Ovary (tissue), 9 donors: ENCODE measurements around the gene ENTPD8. TPM values are rescaled to one million over a fixed set of nuclear protein-coding genes. Genes with fewer than 3 reads are reported as not detected.

Source experiments
- DNase-seq, 5 donors: peaks; one replicate each; pipeline ENCODE4 v3.0.0-alpha.2; 2019 to 2020
- H3K27ac ChIP-seq, 2 donors: fragments of 200-600 bp; one replicate each; pipeline versions ENCODE4 v1.5.1 to v1.8.0; 2019 to 2022
- H3K27me3 ChIP-seq: fragments of 200-600 bp; one replicate; pipeline ENCODE4 v1.8.0; 2022
- H3K36me3 ChIP-seq: fragments of 200-600 bp; sonication (generic); one replicate; pipeline ENCODE4 v1.5.1; 2019
- H3K4me1 ChIP-seq: one replicate; pipeline ENCODE4 v1.8.1; 2013; ENCODE audit warnings: mild to moderate bottlenecking, moderate library complexity; ENCODE audit not compliant: insufficient read depth
- H3K4me3 ChIP-seq: fragments of 200-600 bp; sonication (generic); one replicate; pipeline ENCODE4 v1.5.1; 2017
- H3K9me3 ChIP-seq, 2 donors: fragments of 200-600 bp in 1 of 2; sonication (generic) in 1 of 2; one replicate each; pipeline versions ENCODE4 v1.5.1 to v1.8.1; 2013 to 2019; ENCODE audit warnings: mild to moderate bottlenecking in 1 of 2, moderate library complexity in 1 of 2
- EP300 ChIP-seq: sonication (generic); formaldehyde crosslinking; IDR thresholded peaks from one replicate; pipeline ENCODE4 v1.6.1; 2017; ENCODE audit warnings: antibody characterized with exemption
- POLR2A ChIP-seq: fragments of 450-650 bp; IDR thresholded peaks from one replicate; pipeline ENCODE4 v1.6.1; 2017; ENCODE audit warnings: antibody characterized with exemption, mild to moderate bottlenecking, moderate library complexity
- WGBS, 3 donors: extraction: QIAGEN DNeasy Blood & Tissue Kit in 1 of 3; methylation state at CpG; one replicate each; pipeline versions ENCODE4 v1.1.5 to v1.1.7; 2013 to 2017; 5-methylcytosine and 5-hydroxymethylcytosine counted together
- intact Hi-C, 4 donors: fragments of 100-400 bp; cut with DNase I; formaldehyde crosslinking; loops; one replicate each; pipeline versions ENCODE4 v1.11.0 to v1.15.1; 2022 to 2023
- polyA plus RNA-seq, 2 donors: library from polyadenylated mRNA; stranded (reverse); fragments of 200-250 nt in 1 of 2; fragments of 350-450 nt in 1 of 2; fragmentation: Illumina TruSeq in 1 of 2; extraction: RNeasy Lipid Tissue Mini Kit (QIAGEN cat#74804) in 1 of 2; gene quantifications; one replicate each; pipeline ENCODE4 v1.2.3, GENCODE V29; 2013 to 2014
- total RNA-seq, 7 donors: library from RNA; depleted of rRNA in 2 of 7; stranded (reverse); fragments of >200 nt in 2 of 7; fragmentation: NEBNext Ultra II Directional in 3 of 7; extraction: Animal tissue kit (Norgen Biotek cat#: 25700) in 3 of 7; gene quantifications; one replicate each; pipeline versions ENCODE4 v1.1.0 to v1.2.4, GENCODE V29; 2016 to 2023
- TF ChIP-seq, protein P1 (sequence below), 3 donors: fragments of 450-650 bp in 2 of 3; fragments of 200-600 bp in 1 of 3; IDR thresholded peaks; one replicate each; pipeline versions ENCODE4 v1.5.1 to v1.8.0; 2016 to 2022; ENCODE audit warnings: antibody characterized with exemption in 3 of 3, mild to moderate bottlenecking in 1 of 3
- donor health status: DM: no; HTN: no; CAD: no; lungs with moderate emphysema.
- donor health status: DM: no; HTN: no; CAD: no.
- donor health status: Bipolar disorder and iron deficiency.
- donor health status: DM: yes; HTN: yes; CAD: no.
- donor health status: DM: no; HTN: no; CAD: no.
- donor health status: DM: yes; HTN: yes; CAD: no.

Gene ENTPD8
- total and polyA plus RNA-seq, 9 donors = 0.10 to 0.57 (median 0.17) TPM; not detected in 3

DNA sequence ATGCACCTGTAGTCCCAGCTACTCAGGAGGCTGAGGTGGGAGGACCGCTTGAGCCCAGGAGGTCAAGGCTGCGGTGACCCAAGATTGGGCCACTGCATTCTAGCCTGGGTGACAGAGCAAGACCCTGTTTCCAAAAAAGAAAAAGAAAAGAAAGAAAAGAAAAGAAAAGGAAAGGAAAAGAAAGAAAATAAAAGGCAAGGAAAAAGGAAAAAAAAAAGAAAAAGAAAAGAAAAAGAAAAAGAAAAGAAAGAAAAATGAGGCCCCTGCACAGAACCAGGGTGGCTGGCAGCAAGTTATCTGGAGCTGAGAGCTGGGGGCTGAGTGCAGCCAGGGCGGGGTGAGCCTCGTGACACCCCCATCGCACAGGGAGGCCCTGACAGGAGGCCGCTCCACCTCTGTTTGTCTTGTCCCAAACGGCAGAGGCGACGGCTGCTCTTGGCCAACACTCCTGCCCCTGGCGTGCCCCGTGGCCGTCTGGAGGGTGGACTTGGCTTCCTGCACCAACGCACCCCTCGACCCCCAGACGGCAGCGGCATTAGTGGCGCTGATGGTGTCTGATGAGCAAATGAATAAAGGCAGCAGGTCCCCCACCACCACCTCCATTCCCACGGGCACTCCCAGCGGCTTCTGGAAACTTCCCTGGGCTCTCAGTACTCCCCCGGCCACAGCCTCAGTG is 34.9 kb downstream of the ENTPD8 start:
- intact Hi-C loops = loop anchor here in 3 of 4 donors (5.0 kb wide), 2 partner anchors 104 to 109 kb away; partner anchors contain the start of gene NRARP (in 1 of the 3)
- WGBS, 3 donors = 37 to 45% (median 41%) methylated on average over 20 of the region's 20 CpGs
- H3K9me3 ChIP-seq = no peaks in the 10 kb centered on the region
- peak in 1 of 5 donors; percentile 57 for DNase-seq
- TF ChIP-seq, protein P1, sequence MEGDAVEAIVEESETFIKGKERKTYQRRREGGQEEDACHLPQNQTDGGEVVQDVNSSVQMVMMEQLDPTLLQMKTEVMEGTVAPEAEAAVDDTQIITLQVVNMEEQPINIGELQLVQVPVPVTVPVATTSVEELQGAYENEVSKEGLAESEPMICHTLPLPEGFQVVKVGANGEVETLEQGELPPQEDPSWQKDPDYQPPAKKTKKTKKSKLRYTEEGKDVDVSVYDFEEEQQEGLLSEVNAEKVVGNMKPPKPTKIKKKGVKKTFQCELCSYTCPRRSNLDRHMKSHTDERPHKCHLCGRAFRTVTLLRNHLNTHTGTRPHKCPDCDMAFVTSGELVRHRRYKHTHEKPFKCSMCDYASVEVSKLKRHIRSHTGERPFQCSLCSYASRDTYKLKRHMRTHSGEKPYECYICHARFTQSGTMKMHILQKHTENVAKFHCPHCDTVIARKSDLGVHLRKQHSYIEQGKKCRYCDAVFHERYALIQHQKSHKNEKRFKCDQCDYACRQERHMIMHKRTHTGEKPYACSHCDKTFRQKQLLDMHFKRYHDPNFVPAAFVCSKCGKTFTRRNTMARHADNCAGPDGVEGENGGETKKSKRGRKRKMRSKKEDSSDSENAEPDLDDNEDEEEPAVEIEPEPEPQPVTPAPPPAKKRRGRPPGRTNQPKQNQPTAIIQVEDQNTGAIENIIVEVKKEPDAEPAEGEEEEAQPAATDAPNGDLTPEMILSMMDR (IDR thresholded peaks at IDR 0.05) = no peak
- no peak for TF ChIP-seq EP300
- no peak for TF ChIP-seq POLR2A
- no peak overlapping the region for H3K4me3 ChIP-seq
- no peaks in the 10 kb centered on the region for H3K36me3 ChIP-seq
- H3K4me1 ChIP-seq = peaks cover 8% of the 10 kb centered on the region
- H3K27ac ChIP-seq = peak overlapping the region in 1 of 2 donors; percentile 66
- no peaks in the 10 kb centered on the region for H3K27me3 ChIP-seq

DNA sequence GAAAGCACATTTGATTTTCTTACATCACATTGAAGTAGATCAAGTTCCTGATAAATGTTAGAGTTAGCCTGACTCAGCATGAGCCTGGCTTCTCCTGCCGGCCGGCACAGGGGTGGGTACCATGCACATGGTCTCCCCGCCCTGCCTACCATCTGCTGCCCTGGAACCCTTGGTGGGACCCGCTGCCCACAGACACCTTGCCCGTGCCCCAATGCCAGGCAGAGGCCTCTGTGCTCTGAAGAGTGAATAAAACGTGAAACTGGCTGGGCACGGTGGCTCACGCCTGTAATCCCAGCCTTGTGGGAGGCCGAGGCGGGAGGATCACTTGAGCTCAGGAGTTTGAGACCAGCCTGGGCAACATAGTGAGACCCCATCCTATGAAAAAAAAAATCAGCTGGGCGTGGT is 35.5 kb downstream of the ENTPD8 start:
- WGBS, 3 donors = 91 to 95% (median 94%) methylated on average over 11 of the region's 11 CpGs
- no peaks in the 10 kb centered on the region for H3K36me3 ChIP-seq
- H3K4me1 ChIP-seq = peaks cover 8% of the 10 kb centered on the region
- TF ChIP-seq EP300 (no peak), POLR2A (no peak)
- TF ChIP-seq, protein P1 (IDR thresholded peaks at IDR 0.05) = no peak
- no peak overlapping the region for H3K4me3 ChIP-seq
- no peak overlapping the region for H3K27ac ChIP-seq
- H3K27me3 ChIP-seq = no peaks in the 10 kb centered on the region
- no peaks in the 10 kb centered on the region for H3K9me3 ChIP-seq
- no peak for DNase-seq
- intact Hi-C loops = loop anchor here in 3 of 4 donors (5.0 kb wide), 2 partner anchors 103 to 108 kb away; partner anchors contain the start of gene NRARP (in 1 of the 3)

DNA sequence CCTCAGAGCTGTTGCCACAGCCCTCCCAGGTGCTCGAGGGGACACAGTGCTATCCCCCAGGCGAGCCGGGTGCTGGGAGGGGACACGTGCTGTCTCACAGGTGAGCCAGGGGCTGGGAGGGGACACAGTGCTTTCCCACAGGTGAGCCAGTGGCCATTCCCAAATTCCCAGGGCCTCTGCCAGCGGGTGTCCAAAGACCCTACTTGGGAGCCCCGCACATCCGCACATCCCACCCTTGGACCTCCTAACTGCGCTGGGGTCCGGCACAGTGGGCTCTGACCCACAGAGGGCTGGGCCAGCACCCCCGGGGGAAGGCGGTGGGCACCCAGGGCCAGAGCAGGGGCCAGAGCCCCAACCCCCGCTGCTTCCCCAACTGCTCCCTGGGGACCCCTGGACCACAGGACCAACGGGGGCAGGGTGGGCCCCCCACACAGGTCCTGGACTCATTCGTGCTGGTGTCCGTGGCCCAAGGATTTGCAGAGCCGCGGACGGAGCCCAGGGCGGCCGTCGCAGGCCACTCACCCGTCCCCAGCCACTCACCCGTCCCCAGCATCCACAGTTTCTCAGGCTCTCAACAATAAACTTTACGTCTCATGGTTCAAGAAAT is 36.1 kb downstream of the ENTPD8 start:
- no peak for DNase-seq
- Histone ChIP-seq H3K4me3 (no peak overlapping the region), H3K27ac (no peak overlapping the region), H3K27me3 (no peaks in the 10 kb centered on the region), H3K9me3 (no peaks in the 10 kb centered on the region), H3K4me1 (peaks cover 8% of the 10 kb centered on the region), H3K36me3 (no peaks in the 10 kb centered on the region)
- TF ChIP-seq EP300 = no peak
- no peak for TF ChIP-seq POLR2A
- TF ChIP-seq, protein P1 (IDR thresholded peaks at IDR 0.05) = no peak
- intact Hi-C loops = loop anchor here in 3 of 4 donors (5.0 kb wide), 2 partner anchors 103 to 108 kb away; partner anchors contain the start of gene NRARP (in 1 of the 3)
- 92 to 95% (median 94%) methylated on average over 24 of the region's 24 CpGs for WGBS, 3 donors

DNA sequence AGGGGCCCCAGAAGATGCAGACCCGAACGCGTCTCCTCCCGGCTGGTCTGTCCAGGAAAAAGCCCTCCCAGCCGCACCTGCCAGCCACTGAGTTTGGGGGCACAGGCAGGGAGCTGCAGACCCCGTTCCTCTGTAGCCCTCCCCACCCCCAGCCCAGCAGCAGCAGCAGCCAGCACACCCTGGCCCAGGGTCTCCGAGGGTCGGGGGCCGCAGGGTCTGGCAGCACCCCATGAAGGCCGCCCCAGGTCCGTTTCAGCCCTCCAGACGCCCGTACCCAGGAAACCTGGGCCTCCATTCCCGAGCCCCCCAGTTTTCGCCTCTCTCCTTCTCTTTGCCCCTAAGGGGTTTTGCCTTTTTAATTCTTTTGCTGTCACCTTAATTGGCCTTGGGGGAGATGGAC is 37.9 kb downstream of the ENTPD8 start:
- DNase-seq = no peak
- Histone ChIP-seq H3K27ac (no peak overlapping the region), H3K27me3 (no peaks in the 10 kb centered on the region), H3K9me3 (no peaks in the 10 kb centered on the region), H3K4me1 (peaks cover 8% of the 10 kb centered on the region), H3K36me3 (no peaks in the 10 kb centered on the region), H3K4me3 (no peak overlapping the region)
- 93 to 95% (median 94%) methylated on average over 15 of the region's 15 CpGs for WGBS, 3 donors
- intact Hi-C loops = no loop called here
- no peak for TF ChIP-seq EP300
- TF ChIP-seq, protein P1 (IDR thresholded peaks at IDR 0.05) = no peak
- TF ChIP-seq POLR2A = no peak
